Mesothelial cell of epicardium (in vitro differentiated cells): Measurements from ENCODE around the gene ANAPC2. TPM values are rescaled to one million over a fixed set of nuclear protein-coding genes. Genes with fewer than 3 reads are reported as not detected.
A peak's percentile ranks its signal among the peaks of the same experiment; 100 is the strongest.
"Not testable (repeated sequence)": the region's sequence is repeated elsewhere in the genome, so short reads cannot be mapped to it uniquely, and the experiment has no call there.

Experiments used
- DNase-seq, 2 experiments: peaks; one replicate each; pipeline ENCODE4 v3.0.0; 2021; ENCODE audit warnings: low spot score in 2 of 2; ENCODE audit not compliant: unreplicated experiment in 2 of 2
- H3K27ac Mint-ChIP-seq: 2 replicates; pipeline ENCODE4 v1.8.0; 2021; ENCODE audit warnings: mixed read lengths
- H3K27me3 Mint-ChIP-seq: 2 replicates; pipeline ENCODE4 v1.8.0; 2021; ENCODE audit warnings: low read depth, mixed read lengths
- H3K36me3 Mint-ChIP-seq: 2 replicates; pipeline ENCODE4 v1.8.0; 2021; ENCODE audit warnings: mixed read lengths
- H3K4me1 Mint-ChIP-seq: 2 replicates; pipeline ENCODE4 v1.8.0; 2021; ENCODE audit warnings: mixed read lengths
- H3K4me3 Mint-ChIP-seq: 2 replicates; pipeline ENCODE4 v1.8.0; 2021; ENCODE audit warnings: mild to moderate bottlenecking, moderate library complexity, mixed read lengths
- H3K9me3 Mint-ChIP-seq: 2 replicates; pipeline ENCODE4 v1.8.0; 2021; ENCODE audit warnings: mixed read lengths
- CTCF ChIP-seq: fragments of 200-600 bp; sonication (generic); IDR thresholded peaks from one replicate; pipeline ENCODE4 v1.5.0; 2021; ENCODE audit warnings: antibody characterized with exemption; ENCODE audit not compliant: unreplicated experiment
- total RNA-seq: library from RNA; stranded (reverse); gene quantifications from 3 replicates; pipeline ENCODE4 v1.2.1, GENCODE V29; 2021

Gene ANAPC2
- total RNA-seq, 1 donor from 2014 or later = 89.3 TPM

DNA sequence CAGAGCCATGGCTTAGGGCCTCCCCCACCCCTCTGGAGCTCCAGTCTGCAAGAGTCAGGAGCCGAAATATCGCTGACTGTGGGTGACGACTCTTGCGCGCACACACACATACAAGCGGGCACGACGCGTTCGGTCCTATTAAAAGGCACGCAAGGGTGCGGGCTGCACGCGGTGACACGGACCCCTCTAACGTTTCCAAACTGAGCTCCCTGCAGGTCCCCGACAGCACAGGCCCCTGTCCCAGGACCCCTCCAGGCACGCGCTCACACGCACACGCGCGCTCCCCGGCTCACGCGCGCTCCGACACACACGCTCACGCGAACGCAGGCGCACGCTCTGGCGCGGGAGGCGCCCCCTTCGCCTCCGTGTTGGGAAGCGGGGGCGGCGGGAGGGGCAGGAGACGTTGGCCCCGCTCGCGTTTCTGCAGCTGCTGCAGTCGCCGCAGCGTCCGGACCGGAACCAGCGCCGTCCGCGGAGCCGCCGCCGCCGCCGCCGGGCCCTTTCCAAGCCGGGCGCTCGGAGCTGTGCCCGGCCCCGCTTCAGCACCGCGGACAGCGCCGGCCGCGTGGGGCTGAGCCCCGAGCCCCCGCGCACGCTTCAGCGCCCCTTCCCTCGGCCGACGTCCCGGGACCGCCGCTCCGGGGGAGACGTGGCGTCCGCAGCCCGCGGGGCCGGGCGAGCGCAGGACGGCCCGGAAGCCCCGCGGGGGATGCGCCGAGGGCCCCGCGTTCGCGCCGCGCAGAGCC is 49.5 kb downstream of the ANAPC2 start, which contains the start of gene GRIN1:
Gene GRIN1, plus strand, starts transcription at position 433 of the 746 bp plus-strand sequence. CDS start 333 bp downstream, outside the sequence.
- DNase-seq = peak; percentile 59 to 80
- Mint-ChIP-seq H3K27me3 (peaks cover 92% of the 10 kb centered on the region), H3K4me1 (no peaks in the 10 kb centered on the region), H3K4me3 (peak within 1 kb of the TSS; percentile 30), H3K36me3 (no peaks in the 10 kb centered on the region), H3K27ac (no peak within 1 kb of the TSS), H3K9me3 (no peaks in the 10 kb centered on the region)
- TF ChIP-seq CTCF = no peak

DNA sequence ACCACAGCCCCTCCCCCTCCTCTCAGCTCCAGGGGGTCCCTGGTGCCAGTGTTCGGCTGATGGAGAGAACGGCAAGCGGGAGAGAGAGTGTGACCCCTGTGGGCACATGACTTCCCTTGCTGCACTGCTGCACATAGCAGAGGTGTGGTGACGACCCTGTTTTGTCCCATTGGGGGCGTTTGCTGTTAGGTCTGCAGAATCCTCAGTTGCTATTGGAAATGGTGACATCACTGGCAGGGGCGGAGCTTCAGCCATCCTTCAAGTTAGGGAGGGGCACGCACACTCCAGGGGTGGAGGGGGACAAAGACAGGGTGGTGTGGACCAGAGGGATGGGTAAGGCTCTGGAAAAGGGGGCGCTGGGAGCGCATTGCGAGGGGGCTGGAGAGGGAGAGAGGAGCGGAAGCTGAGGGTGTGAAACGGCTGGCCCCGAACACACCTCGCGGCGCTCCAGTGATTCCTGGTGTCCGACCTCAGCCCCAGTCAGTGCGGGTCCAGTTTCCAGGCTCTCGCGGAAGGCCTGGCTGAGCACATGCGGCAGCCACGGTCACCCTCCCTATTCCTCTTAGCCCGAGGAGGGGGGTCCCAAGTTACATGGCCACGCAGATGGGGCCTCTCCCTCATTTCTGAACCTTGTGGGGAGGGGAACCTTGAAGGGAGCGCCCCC is 50.2 kb downstream of the ANAPC2 start:
- no peak overlapping the region for H3K27ac Mint-ChIP-seq
- H3K4me1 Mint-ChIP-seq = no peaks in the 10 kb centered on the region
- H3K9me3 Mint-ChIP-seq = no peaks in the 10 kb centered on the region
- no peaks in the 10 kb centered on the region for H3K36me3 Mint-ChIP-seq
- no peak for TF ChIP-seq CTCF
- peaks cover 89% of the 10 kb centered on the region for H3K27me3 Mint-ChIP-seq
- H3K4me3 Mint-ChIP-seq = no peak overlapping the region
- no peak for DNase-seq

DNA sequence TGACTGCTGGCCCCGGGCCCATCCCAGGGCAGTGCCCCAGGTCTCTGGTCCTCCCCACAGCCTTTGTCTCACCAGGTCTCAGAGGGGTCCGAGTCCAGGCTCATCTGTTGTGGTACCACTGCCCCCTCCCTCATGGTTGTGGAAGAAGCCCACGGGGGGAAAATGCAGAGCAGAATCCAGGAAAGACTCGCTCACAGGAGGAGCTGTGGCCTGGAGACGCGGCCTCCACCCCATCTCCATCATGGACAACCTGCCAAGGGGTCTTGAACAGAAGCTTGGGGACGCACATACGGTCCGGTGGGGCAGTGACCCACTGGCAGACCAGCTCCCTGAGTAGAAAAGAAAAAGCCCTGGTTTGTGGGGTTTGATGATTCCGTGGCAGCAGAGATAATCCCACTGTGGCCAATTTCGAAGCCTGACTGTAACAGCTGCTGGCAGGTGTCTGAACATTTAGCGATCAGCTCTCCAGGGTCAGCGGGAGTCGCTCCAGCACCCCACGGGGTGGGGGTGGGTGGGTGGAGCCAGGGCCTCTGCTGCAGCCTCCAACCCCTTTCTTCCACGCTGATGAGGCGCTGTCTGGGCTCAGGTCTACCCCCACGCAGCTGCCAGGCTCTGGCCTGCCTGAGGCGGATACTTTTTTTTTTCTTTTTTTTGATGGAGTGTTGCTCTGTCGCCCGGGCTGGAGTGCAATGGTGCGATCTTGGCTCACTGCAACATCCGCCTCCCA is 51.3 kb downstream of the ANAPC2 start:
- Mint-ChIP-seq H3K36me3 (no peaks in the 10 kb centered on the region), H3K4me3 (no peak overlapping the region), H3K9me3 (no peaks in the 10 kb centered on the region), H3K4me1 (no peaks in the 10 kb centered on the region), H3K27ac (no peak overlapping the region), H3K27me3 (peaks cover 86% of the 10 kb centered on the region)
- TF ChIP-seq CTCF = no peak
- DNase-seq = no peak

DNA sequence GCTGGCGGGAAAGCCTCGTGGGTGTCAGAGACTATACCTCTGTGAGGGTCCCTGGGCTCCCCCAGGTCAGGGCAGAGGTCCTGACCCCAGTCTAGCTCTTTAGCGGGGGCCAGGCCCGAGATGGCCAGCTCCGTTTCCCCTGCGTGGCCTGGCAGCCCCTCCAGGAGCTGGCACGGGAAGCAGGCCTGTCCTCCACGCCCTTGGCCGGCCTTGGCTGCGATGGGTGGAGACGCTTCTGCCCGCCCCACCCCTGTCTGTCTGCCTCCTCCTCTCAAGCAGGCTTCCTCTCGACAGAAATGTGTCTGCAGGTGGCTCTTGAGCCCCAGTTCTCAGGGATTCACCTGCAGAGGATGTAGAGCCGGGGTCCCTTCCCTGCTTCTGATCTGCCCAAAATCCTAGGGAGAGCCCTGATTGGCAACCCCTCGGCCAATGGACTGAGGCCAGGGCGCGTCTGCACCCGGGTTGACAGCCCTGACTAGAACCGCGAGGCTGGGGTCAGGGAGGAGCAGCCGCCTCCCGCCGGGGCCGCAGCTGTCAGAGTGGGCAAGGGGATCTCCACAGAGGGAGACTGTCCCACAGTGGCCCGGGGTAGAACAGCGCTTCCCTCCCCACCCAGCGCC is 52.0 kb downstream of the ANAPC2 start:
- H3K36me3 Mint-ChIP-seq = no peaks in the 10 kb centered on the region
- DNase-seq = no peak
- TF ChIP-seq CTCF = no peak

DNA sequence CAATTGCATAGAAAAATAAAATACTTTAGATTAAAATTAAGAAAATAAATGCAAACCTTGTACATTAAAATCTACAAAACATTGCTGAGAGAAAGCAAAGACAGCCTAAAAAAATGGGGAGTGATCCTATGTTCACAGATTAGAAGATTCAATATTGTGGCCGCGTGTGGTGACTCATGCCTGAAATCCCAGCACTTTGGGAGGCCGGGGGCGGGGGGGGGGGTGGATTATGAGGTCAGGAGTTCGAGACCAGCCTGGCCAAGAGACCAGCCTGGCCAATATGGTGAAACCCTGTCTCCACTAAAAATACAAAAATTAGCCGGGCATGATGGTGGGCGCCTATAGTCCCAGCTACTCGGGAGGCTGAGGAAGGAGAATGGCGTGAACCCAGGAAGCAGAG is 53.2 kb downstream of the ANAPC2 start:
- DNase-seq, H3K9me3 Mint-ChIP-seq, H3K36me3 Mint-ChIP-seq, H3K4me1 Mint-ChIP-seq, H3K27ac Mint-ChIP-seq, H3K4me3 Mint-ChIP-seq: not testable (repeated sequence)
- H3K27me3 Mint-ChIP-seq = peaks cover 70% of the 10 kb centered on the region

More for the DNA sequence above, 52.0 kb downstream of the ANAPC2 start:
- Mint-ChIP-seq H3K27ac (no peak overlapping the region), H3K9me3 (no peaks in the 10 kb centered on the region), H3K4me1 (no peaks in the 10 kb centered on the region), H3K4me3 (no peak overlapping the region), H3K27me3 (peaks cover 80% of the 10 kb centered on the region)
